GM23338 (cell line): ENCODE measurements around the gene SUV39H1. TPM values are rescaled to one million over a fixed set of nuclear protein-coding genes. Genes with fewer than 3 reads are reported as not detected.

Experiments used
- ATAC-seq: fragments of 200-7000 bp; cut with Tn5 transposase; 3 replicates; pipeline ENCODE4 v1.9.1; 2020
- DNase-seq: peaks from one replicate; pipeline ENCODE4 v3.0.0-alpha.2; 2015; ENCODE audit warnings: low spot score
- H2AFZ ChIP-seq: fragments of 200-600 bp; sonication (generic); 2 replicates; pipeline ENCODE4 v1.8.0; 2016; ENCODE audit warnings: antibody characterized with exemption, mild to moderate bottlenecking, moderate library complexity
- H3F3A ChIP-seq: fragments of 200-600 bp; sonication (generic); replicated peaks from 2 replicates; pipeline ENCODE4 v1.8.0; 2017; ENCODE audit warnings: antibody characterized with exemption, mixed run types, low read depth
- H3K27ac ChIP-seq: fragments of 200-600 bp; sonication (generic); 2 replicates; pipeline ENCODE4 v1.6.1; 2016; ENCODE audit warnings: low read depth
- H3K27me3 ChIP-seq: fragments of 200-600 bp; sonication (generic); 2 replicates; pipeline ENCODE4 v1.8.0; 2016; ENCODE audit warnings: mild to moderate bottlenecking, mixed run types, moderate library complexity; ENCODE audit not compliant: insufficient read depth
- H3K36me3 ChIP-seq: fragments of 200-600 bp; sonication (generic); 2 replicates; pipeline ENCODE4 v1.8.0; 2016; ENCODE audit warnings: mild to moderate bottlenecking; ENCODE audit not compliant: insufficient read depth
- H3K4me1 ChIP-seq: fragments of 200-600 bp; sonication (generic); 2 replicates; pipeline ENCODE4 v1.8.0; 2016; ENCODE audit warnings: mild to moderate bottlenecking, moderate library complexity; ENCODE audit not compliant: insufficient read depth
- H3K4me2 ChIP-seq: fragments of 200-600 bp; sonication (generic); 2 replicates; pipeline ENCODE4 v1.7.1; 2017; ENCODE audit warnings: mixed run types
- H3K4me3 ChIP-seq: fragments of 200-600 bp; sonication (generic); 2 replicates; pipeline ENCODE4 v1.6.1; 2016; ENCODE audit warnings: mixed run types
- H3K79me2 ChIP-seq: fragments of 200-600 bp; sonication (generic); replicated peaks from 2 replicates; pipeline ENCODE4 v1.8.0; 2017; ENCODE audit warnings: mild to moderate bottlenecking; ENCODE audit not compliant: insufficient read depth
- H3K9me2 ChIP-seq: fragments of 200-600 bp; sonication (generic); 2 replicates; pipeline ENCODE4 v1.8.0; 2017; ENCODE audit not compliant: insufficient read depth
- H4K20me1 ChIP-seq: fragments of 200-600 bp; sonication (generic); replicated peaks from 2 replicates; pipeline ENCODE4 v1.8.0; 2017; ENCODE audit warnings: mild to moderate bottlenecking; ENCODE audit not compliant: insufficient read depth
- H3K27ac Mint-ChIP-seq: 2 replicates; pipeline ENCODE4 v1.8.0; 2020; ENCODE audit warnings: inconsistent platforms, mild to moderate bottlenecking, moderate library complexity, mixed read lengths
- H3K27me3 Mint-ChIP-seq: 3 replicates; pipeline ENCODE4 v1.8.0; 2022; ENCODE audit warnings: low read depth, mild to moderate bottlenecking, moderate library complexity, mixed read lengths, inconsistent platforms; ENCODE audit not compliant: insufficient read depth, poor library complexity
- H3K36me3 Mint-ChIP-seq: 3 replicates; pipeline ENCODE4 v1.8.0; 2021; ENCODE audit warnings: low read depth, mild to moderate bottlenecking, inconsistent platforms, moderate library complexity, mixed read lengths
- H3K4me1 Mint-ChIP-seq: 3 replicates; pipeline ENCODE4 v1.8.0; 2020; ENCODE audit warnings: mild to moderate bottlenecking, inconsistent platforms, mixed read lengths
- H3K4me3 Mint-ChIP-seq: 3 replicates; pipeline ENCODE4 v1.8.0; 2021; ENCODE audit warnings: moderate library complexity, mild to moderate bottlenecking, inconsistent platforms, mixed read lengths
- H3K9me3 Mint-ChIP-seq: 3 replicates; pipeline ENCODE4 v1.8.0; 2020; ENCODE audit warnings: moderate library complexity, mild to moderate bottlenecking, inconsistent platforms, mixed read lengths
- CREB1 ChIP-seq: fragments of 250-450 bp; sonication (Bioruptor Pico); IDR thresholded peaks from 2 replicates; pipeline ENCODE4 v1.5.0; 2020; ENCODE audit warnings: low read depth, mild to moderate bottlenecking, moderate library complexity
- CTCF ChIP-seq, 2 experiments: fragments of 200-600 bp in 1 of 2; sonication (generic) in 1 of 2; conservative IDR thresholded peaks; 2 replicates each; pipeline versions ENCODE4 v1.5.1 to v1.6.1; 2016 to 2017; ENCODE audit warnings: antibody characterized with exemption in 2 of 2, low read depth in 2 of 2, mild to moderate bottlenecking in 2 of 2, moderate library complexity in 1 of 2
- ETS1 ChIP-seq: IDR thresholded peaks from 2 replicates; pipeline ENCODE4 v1.6.1; 2016; ENCODE audit warnings: antibody characterized with exemption
- POLR2AphosphoS5 ChIP-seq: IDR thresholded peaks from 2 replicates; pipeline ENCODE4 v1.6.1; 2016; ENCODE audit warnings: antibody characterized with exemption, low read depth
- REST ChIP-seq: IDR thresholded peaks from one replicate; pipeline ENCODE4 v1.6.1; 2018; ENCODE audit warnings: antibody characterized with exemption; ENCODE audit not compliant: unreplicated experiment
- STAT1 ChIP-seq: IDR thresholded peaks from one replicate; pipeline ENCODE4 v1.6.1; 2016; ENCODE audit warnings: antibody characterized with exemption; ENCODE audit not compliant: unreplicated experiment
- ZNF114 ChIP-seq: fragments of 250-450 bp; sonication (Bioruptor Pico); IDR thresholded peaks from 2 replicates; pipeline ENCODE4 v1.5.0; 2020; ENCODE audit warnings: mild to moderate bottlenecking, moderate library complexity
- ZNF331 ChIP-seq: fragments of 250-450 bp; sonication (Bioruptor Pico); IDR thresholded peaks from 2 replicates; pipeline ENCODE4 v1.5.0; 2020; ENCODE audit warnings: low read depth, mild to moderate bottlenecking, moderate library complexity
- ZNF462 ChIP-seq: fragments of 250-450 bp; sonication (Bioruptor Pico); IDR thresholded peaks from 2 replicates; pipeline ENCODE4 v1.5.0; 2020; ENCODE audit warnings: mild to moderate bottlenecking, moderate library complexity
- polyA plus RNA-seq: library from polyadenylated mRNA; unstranded; fragments of >200 nt; fragmentation: Nextera tagmentation; extraction: Ambion mirVana; gene quantifications from 2 replicates; pipeline ENCODE4 v1.2.1, GENCODE V29; 2016
- total RNA-seq: library from RNA; depleted of rRNA; stranded (reverse); fragments of >200 nt; shearing (Covaris generic); gene quantifications from 2 replicates; pipeline ENCODE4 v1.2.3, GENCODE V29; 2014

The SUV39H1 gene
- total and polyA plus RNA-seq, 2 experiments from 2014 or later, result 9.5 to 15.2 TPM

GRCh38 chrX:48685416-48685815, 11.1 kb upstream of the SUV39H1 start:
- DNase-seq (no peak), ATAC-seq (no peak)
- H3K9me3 Mint-ChIP-seq, result no peaks in the 10 kb centered on the region
- Histone ChIP-seq H3K27ac (no peak overlapping the region), H4K20me1 (no peaks in the 10 kb centered on the region), H3K79me2 (no peaks in the 10 kb centered on the region), H3K4me2 (no peak overlapping the region), H3K27me3 (no peaks in the 10 kb centered on the region), H2AFZ (no peak overlapping the region), H3F3A (no peaks in the 10 kb centered on the region), H3K36me3 (no peaks in the 10 kb centered on the region), H3K9me2 (no peaks in the 10 kb centered on the region), H3K4me1 (no peaks in the 10 kb centered on the region), H3K4me3 (no peak overlapping the region)
- H3K4me3 Mint-ChIP-seq, result no peak overlapping the region
- H3K27ac Mint-ChIP-seq, result no peak overlapping the region
- TF ChIP-seq ETS1, result no peak
- TF ChIP-seq POLR2AphosphoS5, result no peak
- no peak for TF ChIP-seq STAT1
- no peak for TF ChIP-seq REST
- no peak for TF ChIP-seq CREB1 (CRISPR knock-in tag)
- H3K36me3 Mint-ChIP-seq, result no peaks in the 10 kb centered on the region; the same call in 2 of the 3 replicates
- H3K27me3 Mint-ChIP-seq, result peaks cover 4% of the 10 kb centered on the region
- peaks cover 1% of the 10 kb centered on the region; the same call in 1 of the 3 replicates for H3K4me1 Mint-ChIP-seq

- Histone ChIP-seq H4K20me1 (no peaks in the 10 kb centered on the region), H3K4me1 (no peaks in the 10 kb centered on the region), H3K4me3 (no peak overlapping the region), H3K27me3 (no peaks in the 10 kb centered on the region), H2AFZ (no peak overlapping the region), H3K9me2 (no peaks in the 10 kb centered on the region), H3K27ac (no peak overlapping the region), H3K36me3 (no peaks in the 10 kb centered on the region), H3K4me2 (no peak overlapping the region), H3F3A (no peaks in the 10 kb centered on the region), H3K79me2 (no peaks in the 10 kb centered on the region)
- Mint-ChIP-seq H3K4me1 (peaks cover 9% of the 10 kb centered on the region; the same call in 2 of the 3 replicates), H3K27me3 (peaks cover 2% of the 10 kb centered on the region), H3K27ac (no peak overlapping the region), H3K4me3 (no peak overlapping the region), H3K36me3 (no peaks in the 10 kb centered on the region; the same call in 2 of the 3 replicates), H3K9me3 (no peaks in the 10 kb centered on the region; the same call in 2 of the 3 replicates)
- ATAC-seq (no peak), DNase-seq (no peak)
- TF ChIP-seq CTCF (conservative IDR thresholded peaks at IDR 0.05; ENCODE audit: low read depth in 2 of 2), result no peak
- no peak for TF ChIP-seq ZNF114
- TF ChIP-seq ZNF462, result no peak
- no peak for TF ChIP-seq ZNF331 (CRISPR knock-in tag)
Observed at GRCh38 chrX:48688531-48689150, 7.9 kb upstream of the SUV39H1 start.
